GM18858 (cell line): ENCODE data around the gene ATP5MC2.

Experiments used
- ATAC-seq: cut with Tn5 transposase; IDR thresholded peaks from one replicate; pipeline ENCODE4 v1.9.1; 2021; ENCODE audit not compliant: unreplicated experiment

ATP5MC2 gene

DNA sequence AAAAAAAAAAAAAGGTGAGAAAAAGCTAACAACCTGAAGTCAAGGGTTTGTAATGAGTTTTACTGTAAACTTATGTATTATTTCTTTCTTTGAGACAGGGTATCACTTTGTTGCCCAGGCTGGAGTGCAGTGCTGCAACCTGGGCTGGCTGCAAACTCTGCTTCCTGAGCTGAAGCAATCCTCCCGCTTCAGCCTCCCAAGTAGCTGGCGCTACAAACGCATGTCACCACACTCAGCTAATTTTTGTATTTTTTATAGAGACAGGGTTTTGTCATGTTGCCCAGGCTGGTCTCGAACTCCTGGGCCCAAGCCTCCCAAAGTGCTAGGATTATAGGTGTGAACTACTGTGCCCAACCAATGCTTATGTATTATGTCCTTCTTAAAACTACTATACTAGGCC is 58.9 kb downstream of the ATP5MC2 start:
- no peak for ATAC-seq
